ENCODE data around the gene PLEKHO2. TPM values are rescaled to one million over a fixed set of nuclear protein-coding genes. Genes with fewer than 3 reads are reported as not detected.

Gene PLEKHO2
- total RNA-seq, 2 experiments from 2014 or later, result 15.3 to 15.6 TPM

DNA sequence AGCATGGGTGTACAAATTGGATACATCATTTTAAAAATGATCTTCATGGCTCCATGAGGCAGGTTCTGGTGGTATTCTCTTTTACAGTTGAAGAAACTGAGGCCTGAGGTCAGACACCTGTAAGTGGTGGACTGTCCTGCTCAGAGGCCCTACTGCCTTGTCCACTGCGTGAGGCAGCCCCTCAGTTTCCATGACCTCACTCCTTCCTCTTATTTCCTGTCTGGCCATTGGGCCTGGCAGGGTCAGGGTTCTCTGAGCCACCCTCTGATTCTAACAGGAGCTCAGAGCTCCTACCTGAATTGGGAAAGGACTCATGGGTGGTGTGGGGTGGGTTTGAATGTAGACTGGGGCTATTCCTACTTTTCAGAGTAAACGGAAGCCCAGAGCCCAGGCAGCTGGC is 17.5 kb downstream of the PLEKHO2 start:
- peaks cover 37% of the 10 kb centered on the region for H3K4me1 Mint-ChIP-seq (ENCODE audit: low read depth)
- H3K36me3 Mint-ChIP-seq, result peaks cover 29% of the 10 kb centered on the region
- intact Hi-C loops (cut with micrococcal nuclease), result no loop called here
- ChIA-PET CTCF (no interaction called here), POLR2A (no interaction called here)
- no peak for DNase-seq
- no peak overlapping the region for H3K4me3 Mint-ChIP-seq
- H3K27me3 Mint-ChIP-seq, result no peaks in the 10 kb centered on the region
- H3K27ac Mint-ChIP-seq, result no peak overlapping the region
- H3K9me3 Mint-ChIP-seq, result no peaks in the 10 kb centered on the region

DNA sequence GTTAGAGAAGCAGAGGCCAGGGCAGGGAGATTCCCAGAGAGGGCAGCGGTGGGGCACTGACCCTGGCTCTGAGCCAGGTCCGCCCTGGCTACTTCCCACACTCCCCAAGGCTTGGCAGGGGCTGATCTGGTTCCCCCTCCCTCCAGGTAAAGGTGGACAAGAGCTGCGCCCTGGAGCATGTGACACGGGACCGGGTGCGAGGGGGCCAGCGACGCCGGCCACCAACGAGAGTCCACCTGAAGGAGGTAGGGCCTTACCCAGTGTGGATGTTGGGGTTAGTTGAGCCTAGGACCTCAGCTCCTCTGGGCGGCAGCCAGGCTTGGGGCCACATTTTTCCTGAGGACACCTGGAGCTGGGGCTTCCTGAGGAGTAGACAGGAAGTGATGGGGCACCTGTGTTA is 19.6 kb downstream of the PLEKHO2 start:
- H3K36me3 Mint-ChIP-seq, result peaks cover 16% of the 10 kb centered on the region
- intact Hi-C loops (cut with micrococcal nuclease), result no loop called here
- no peaks in the 10 kb centered on the region for H3K27me3 Mint-ChIP-seq
- H3K4me3 Mint-ChIP-seq, result no peak overlapping the region
- POLR2A ChIA-PET, result no interaction called here
- peaks cover 22% of the 10 kb centered on the region for H3K4me1 Mint-ChIP-seq (ENCODE audit: low read depth)
- no peaks in the 10 kb centered on the region for H3K9me3 Mint-ChIP-seq
- no peak overlapping the region for H3K27ac Mint-ChIP-seq
- no peak for DNase-seq
- CTCF ChIA-PET, result interaction anchor here (0.8 to 2.2 kb wide), 3 partner anchors 26 to 50 kb away, joined by 3 to 5 read pairs (median 3); no protein-coding TSS in a partner anchor

DNA sequence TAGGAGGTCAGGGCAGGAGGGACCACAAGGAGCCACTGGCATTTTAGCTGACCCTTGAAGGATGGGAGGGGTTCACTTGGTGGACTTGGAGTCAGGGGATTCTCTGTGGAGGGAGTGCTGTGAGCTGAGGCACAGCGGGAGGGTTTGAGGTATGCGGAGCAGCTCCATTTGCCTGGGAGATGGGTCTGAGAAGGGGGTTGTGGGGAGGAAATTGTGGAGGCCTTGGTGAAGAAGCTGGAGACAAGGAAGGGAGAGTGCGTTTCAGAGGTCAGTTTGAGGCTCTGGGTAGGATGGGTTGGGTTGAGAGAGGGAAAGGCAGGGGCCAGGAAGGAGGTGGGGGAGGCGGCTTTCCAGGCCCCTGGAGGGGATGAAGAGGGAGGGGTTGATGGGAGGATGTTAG is 20.2 kb downstream of the PLEKHO2 start:
- Mint-ChIP-seq H3K9me3 (no peaks in the 10 kb centered on the region), H3K36me3 (peaks cover 15% of the 10 kb centered on the region), H3K4me3 (no peak overlapping the region), H3K27me3 (no peaks in the 10 kb centered on the region), H3K27ac (no peak overlapping the region), H3K4me1 (ENCODE audit: low read depth) (peaks cover 18% of the 10 kb centered on the region)
- CTCF ChIA-PET, result interaction anchor here (0.8 to 2.2 kb wide), 3 partner anchors 27 to 51 kb away, joined by 3 to 5 read pairs (median 3); no protein-coding TSS in a partner anchor
- POLR2A ChIA-PET, result no interaction called here
- intact Hi-C loops (cut with micrococcal nuclease), result no loop called here
- DNase-seq, result no peak

DNA sequence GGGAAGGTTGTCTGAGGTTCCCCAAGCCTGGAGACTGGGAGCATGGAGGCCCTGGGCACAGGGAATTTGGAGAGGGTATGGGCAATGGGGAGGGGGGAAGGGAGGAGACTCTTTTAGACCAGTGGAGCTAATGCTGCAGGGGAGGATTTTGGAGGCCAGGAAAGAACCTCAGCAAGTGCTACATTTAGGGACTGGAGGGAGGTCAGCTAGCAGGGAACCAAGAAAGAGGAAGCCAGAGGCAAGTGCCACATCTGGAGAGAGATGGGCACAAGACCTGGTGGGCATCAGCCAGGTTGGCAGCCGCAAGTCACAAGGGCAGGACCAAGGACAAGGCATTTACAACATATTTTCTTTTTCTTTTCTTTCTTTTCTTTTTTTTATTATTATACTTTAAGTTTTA is 20.7 kb downstream of the PLEKHO2 start:
- no peaks in the 10 kb centered on the region for H3K27me3 Mint-ChIP-seq
- intact Hi-C loops (cut with micrococcal nuclease), result no loop called here
- ChIA-PET CTCF (interaction anchor here (0.5 to 2.2 kb wide), 2 partner anchors 27 to 95 kb away, joined by 3 to 5 read pairs; no protein-coding TSS in a partner anchor), POLR2A (no interaction called here)
- peaks cover 15% of the 10 kb centered on the region for H3K36me3 Mint-ChIP-seq
- H3K9me3 Mint-ChIP-seq, result no peaks in the 10 kb centered on the region
- no peak for DNase-seq
- peaks cover 13% of the 10 kb centered on the region for H3K4me1 Mint-ChIP-seq (ENCODE audit: low read depth)
- H3K4me3 Mint-ChIP-seq, result no peak overlapping the region
- H3K27ac Mint-ChIP-seq, result no peak overlapping the region

DNA sequence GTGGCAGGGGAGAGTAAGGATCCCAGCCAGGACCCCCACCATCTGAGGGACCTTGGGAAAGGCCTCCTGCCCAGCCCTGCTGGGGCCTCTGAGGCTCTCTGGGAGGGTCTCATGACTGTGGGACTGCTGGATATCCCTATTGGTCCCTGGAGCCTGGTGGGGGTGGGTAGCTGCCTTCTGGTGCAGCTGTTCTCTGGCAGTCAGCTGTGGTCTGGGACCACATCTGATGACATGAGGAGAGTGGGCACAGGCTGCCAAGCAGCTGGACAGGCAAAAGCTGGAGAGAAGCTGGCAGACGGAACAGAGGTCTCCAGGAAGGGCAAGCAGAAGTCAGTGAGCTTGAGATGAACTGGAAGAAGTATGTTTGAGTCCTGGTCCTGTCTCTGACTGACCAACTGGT is 22.4 kb downstream of the PLEKHO2 start:
- no peak overlapping the region for H3K4me3 Mint-ChIP-seq
- H3K27me3 Mint-ChIP-seq, result no peaks in the 10 kb centered on the region
- H3K4me1 Mint-ChIP-seq (ENCODE audit: low read depth), result no peaks in the 10 kb centered on the region
- intact Hi-C loops (cut with micrococcal nuclease), result no loop called here
- ChIA-PET CTCF (interaction anchor here (0.8 kb wide), 1 partner anchor 41 kb away, joined by 4 read pairs; no protein-coding TSS in a partner anchor), POLR2A (interaction anchor here (1.2 kb wide), 1 partner anchor 19 kb away, joined by 3 read pairs; no protein-coding TSS in a partner anchor)
- no peak for DNase-seq
- H3K27ac Mint-ChIP-seq, result no peak overlapping the region
- H3K36me3 Mint-ChIP-seq, result peaks cover 12% of the 10 kb centered on the region
- no peaks in the 10 kb centered on the region for H3K9me3 Mint-ChIP-seq

DNA sequence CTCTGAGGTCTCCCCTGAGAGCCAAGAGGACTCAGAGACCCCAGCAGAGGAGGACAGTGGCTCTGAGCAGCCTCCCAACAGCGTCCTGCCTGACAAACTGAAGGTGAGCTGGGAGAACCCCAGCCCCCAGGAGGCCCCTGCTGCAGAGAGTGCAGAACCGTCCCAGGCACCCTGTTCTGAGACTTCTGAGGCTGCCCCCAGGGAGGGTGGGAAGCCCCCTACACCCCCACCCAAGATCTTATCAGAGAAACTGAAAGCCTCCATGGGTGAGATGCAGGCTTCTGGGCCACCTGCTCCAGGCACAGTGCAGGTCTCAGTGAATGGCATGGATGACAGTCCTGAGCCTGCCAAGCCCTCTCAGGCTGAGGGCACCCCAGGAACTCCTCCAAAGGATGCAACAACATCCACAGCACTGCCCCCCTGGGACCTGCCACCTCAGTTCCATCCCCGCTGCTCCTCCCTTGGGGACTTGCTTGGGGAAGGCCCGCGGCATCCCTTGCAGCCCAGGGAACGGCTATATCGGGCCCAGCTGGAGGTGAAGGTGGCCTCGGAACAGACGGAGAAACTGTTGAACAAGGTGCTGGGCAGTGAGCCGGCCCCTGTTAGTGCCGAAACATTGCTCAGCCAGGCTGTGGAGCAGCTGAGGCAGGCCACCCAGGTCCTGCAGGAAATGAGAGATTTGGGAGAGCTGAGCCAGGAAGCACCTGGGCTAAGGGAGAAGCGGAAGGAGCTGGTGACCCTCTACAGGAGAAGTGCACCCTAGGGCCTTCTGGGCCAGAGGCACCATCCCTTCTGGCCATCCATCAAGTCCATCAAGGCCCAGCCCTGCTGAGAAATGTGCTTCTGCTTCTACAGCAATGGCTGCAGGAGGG is 23.6 kb downstream of the PLEKHO2 start:
- no peak for DNase-seq
- ChIA-PET POLR2A (interaction anchor here (1.0 to 1.2 kb wide), 2 partner anchors 8 to 18 kb away, joined by 3 read pairs; no protein-coding TSS in a partner anchor), CTCF (interaction anchor here (0.7 to 1.6 kb wide), 2 partner anchors 17 to 56 kb away, joined by 3 read pairs; no protein-coding TSS in a partner anchor)
- Mint-ChIP-seq H3K27ac (no peak overlapping the region), H3K36me3 (peaks cover 18% of the 10 kb centered on the region), H3K27me3 (no peaks in the 10 kb centered on the region), H3K4me1 (ENCODE audit: low read depth) (peaks cover 6% of the 10 kb centered on the region), H3K9me3 (no peaks in the 10 kb centered on the region), H3K4me3 (no peak overlapping the region)
- intact Hi-C loops (cut with micrococcal nuclease), result no loop called here

DNA sequence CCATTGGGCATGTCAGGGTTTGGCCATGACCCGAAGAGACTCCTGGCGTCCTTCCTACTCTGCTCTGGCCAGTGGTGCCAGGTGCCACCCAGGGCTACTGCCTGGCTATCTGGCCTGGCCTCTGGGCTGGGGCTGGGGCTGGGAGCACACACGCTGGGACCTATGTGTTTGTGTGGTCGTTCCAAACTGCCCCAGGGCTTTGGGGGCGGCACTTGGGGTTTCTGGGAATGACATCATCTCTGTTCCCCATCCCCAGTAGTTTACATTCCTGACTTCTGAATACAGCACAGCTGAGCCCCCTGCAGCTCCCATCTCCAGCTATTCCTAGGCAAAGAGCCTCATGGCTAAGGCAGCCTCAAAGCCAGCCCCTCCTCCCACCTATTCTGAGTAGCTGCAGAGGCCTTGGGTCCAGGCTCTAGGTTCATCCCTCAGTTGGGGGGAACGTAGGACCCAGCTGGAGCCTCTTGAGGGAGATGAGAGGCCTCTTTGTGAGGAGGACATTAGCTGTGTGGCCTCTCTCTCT is 24.3 kb downstream of the PLEKHO2 start:
- Mint-ChIP-seq H3K4me3 (no peak overlapping the region), H3K27ac (no peak overlapping the region), H3K36me3 (peaks cover 18% of the 10 kb centered on the region), H3K27me3 (no peaks in the 10 kb centered on the region), H3K9me3 (no peaks in the 10 kb centered on the region), H3K4me1 (ENCODE audit: low read depth) (peaks cover 6% of the 10 kb centered on the region)
- ChIA-PET POLR2A (interaction anchor here (1.0 kb wide), 1 partner anchor 9 kb away, joined by 3 read pairs; no protein-coding TSS in a partner anchor), CTCF (interaction anchor here (1.6 kb wide), 1 partner anchor 17 kb away, joined by 3 read pairs; no protein-coding TSS in a partner anchor)
- intact Hi-C loops (cut with micrococcal nuclease), result no loop called here
- no peak for DNase-seq

DNA sequence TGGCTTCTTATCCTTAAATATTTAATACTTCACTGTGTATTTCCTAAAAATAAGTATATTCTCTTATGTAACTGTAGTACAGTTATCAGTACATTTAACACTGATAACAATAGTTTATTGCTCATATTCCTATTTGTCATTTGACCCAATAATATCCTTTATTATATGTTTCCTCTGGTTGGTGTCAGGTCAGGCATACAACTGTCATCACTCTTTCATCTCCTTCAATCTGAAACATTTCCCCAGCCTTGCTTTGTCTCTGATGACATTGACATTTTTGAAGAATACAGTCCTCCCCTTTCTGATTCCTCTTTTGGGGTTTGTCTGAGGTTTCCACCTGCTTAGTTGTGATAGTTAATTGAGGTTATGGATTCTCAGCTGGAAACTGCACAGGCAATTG is 27.8 kb downstream of the PLEKHO2 start:
- Mint-ChIP-seq H3K9me3 (no peaks in the 10 kb centered on the region), H3K27ac (peak overlapping the region; percentile 54), H3K27me3 (no peaks in the 10 kb centered on the region), H3K4me1 (ENCODE audit: low read depth) (peaks cover 13% of the 10 kb centered on the region), H3K4me3 (no peak overlapping the region), H3K36me3 (peaks cover 6% of the 10 kb centered on the region)
- intact Hi-C loops (cut with micrococcal nuclease), result no loop called here
- ChIA-PET POLR2A (no interaction called here), CTCF (no interaction called here)
- no peak for DNase-seq

DNA sequence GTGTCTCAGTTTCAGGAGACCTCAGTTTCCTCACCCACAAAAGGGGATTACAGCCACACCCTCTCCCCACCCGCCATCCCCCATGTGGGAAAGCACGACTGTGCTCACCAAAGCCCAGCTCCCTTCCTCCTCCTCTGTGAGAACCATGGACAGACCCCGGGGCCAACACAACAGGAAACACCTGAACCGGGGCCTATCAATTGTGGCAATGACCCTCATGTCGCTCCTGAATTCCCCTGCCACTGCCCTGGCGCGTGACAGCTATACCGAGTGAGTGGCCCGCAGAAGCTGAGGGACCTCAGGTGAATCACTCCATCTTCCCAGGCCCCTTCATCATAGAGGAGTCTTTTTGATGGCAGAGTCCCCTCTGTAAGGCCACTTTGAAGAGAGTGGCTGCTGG is 28.6 kb downstream of the PLEKHO2 start:
- H3K4me1 Mint-ChIP-seq (ENCODE audit: low read depth), result peaks cover 16% of the 10 kb centered on the region
- no peak for DNase-seq
- CTCF ChIA-PET, result no interaction called here
- POLR2A ChIA-PET, result no interaction called here
- H3K27me3 Mint-ChIP-seq, result no peaks in the 10 kb centered on the region
- H3K4me3 Mint-ChIP-seq, result no peak overlapping the region
- intact Hi-C loops (cut with micrococcal nuclease), result no loop called here
- peaks cover 6% of the 10 kb centered on the region for H3K36me3 Mint-ChIP-seq
- H3K27ac Mint-ChIP-seq, result no peak overlapping the region
- H3K9me3 Mint-ChIP-seq, result no peaks in the 10 kb centered on the region

DNA sequence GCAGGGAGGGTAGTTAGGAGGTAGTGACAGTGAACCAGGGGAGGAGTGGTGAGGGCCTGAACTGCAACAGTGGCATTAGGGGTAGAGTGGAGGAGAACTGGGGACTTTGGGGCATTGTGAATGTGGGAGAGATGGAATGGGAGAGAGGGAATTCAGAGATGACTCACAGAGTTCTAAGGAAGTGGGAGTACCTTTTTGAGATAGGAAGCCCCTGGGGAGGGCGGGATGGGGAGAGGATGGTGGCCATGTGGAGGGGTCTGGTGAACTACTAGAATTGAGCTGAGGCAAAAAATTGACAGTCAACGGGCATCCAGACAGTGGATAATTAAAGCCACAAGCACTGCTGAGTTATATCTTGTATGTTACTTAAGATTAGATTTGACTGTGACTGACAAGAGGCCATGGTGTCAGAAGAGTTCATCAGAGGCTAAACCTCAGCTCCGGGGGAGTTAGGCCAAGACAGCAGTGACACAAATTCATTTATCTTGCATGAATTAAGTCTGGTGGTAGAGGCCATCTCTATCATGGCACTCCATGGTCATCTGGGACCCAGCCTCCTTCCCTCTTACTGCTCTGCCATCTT is 34.0 kb downstream of the PLEKHO2 start:
- Mint-ChIP-seq H3K27ac (no peak overlapping the region), H3K4me1 (ENCODE audit: low read depth) (peaks cover 27% of the 10 kb centered on the region), H3K4me3 (no peak overlapping the region), H3K9me3 (no peaks in the 10 kb centered on the region), H3K27me3 (no peaks in the 10 kb centered on the region), H3K36me3 (no peaks in the 10 kb centered on the region)
- intact Hi-C loops (cut with micrococcal nuclease), result loop anchor here (2.0 kb wide), 1 partner anchor 17 kb away; no protein-coding TSS in a partner anchor
- POLR2A ChIA-PET, result interaction anchor here (2.0 kb wide), 1 partner anchor 18 kb away, joined by 9 read pairs; no protein-coding TSS in a partner anchor
- DNase-seq, result peak; percentile 20
- CTCF ChIA-PET, result no interaction called here

DNA sequence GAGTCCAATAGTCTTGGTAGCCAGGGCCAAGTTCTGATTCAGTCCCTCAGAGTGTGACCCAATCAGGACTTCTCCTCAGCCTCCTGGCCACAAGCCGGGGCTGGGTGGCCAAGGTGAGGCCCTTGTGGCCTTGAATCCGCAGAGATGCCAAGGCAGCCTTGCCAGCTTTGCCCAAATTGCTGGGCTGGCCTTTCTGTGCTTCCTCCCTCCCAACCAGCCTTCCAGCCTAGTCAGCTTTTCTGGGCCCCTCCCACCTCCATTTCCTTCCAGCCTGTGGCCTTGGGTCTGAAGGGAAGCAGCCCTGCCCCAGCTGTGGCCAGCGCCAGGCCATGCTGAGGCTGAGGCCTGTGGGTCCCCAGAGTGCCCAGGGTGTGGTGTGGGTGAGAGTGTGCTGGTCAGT is 35.7 kb downstream of the PLEKHO2 start:
- H3K9me3 Mint-ChIP-seq, result no peaks in the 10 kb centered on the region
- H3K36me3 Mint-ChIP-seq, result no peaks in the 10 kb centered on the region
- peaks cover 33% of the 10 kb centered on the region for H3K4me1 Mint-ChIP-seq (ENCODE audit: low read depth)
- no peak overlapping the region for H3K4me3 Mint-ChIP-seq
- intact Hi-C loops (cut with micrococcal nuclease), result loop anchor here (2.0 kb wide), 1 partner anchor 15 kb away; no protein-coding TSS in a partner anchor
- DNase-seq, result peak; percentile 43
- POLR2A ChIA-PET, result no interaction called here
- H3K27me3 Mint-ChIP-seq, result no peaks in the 10 kb centered on the region
- no peak overlapping the region for H3K27ac Mint-ChIP-seq
- CTCF ChIA-PET, result interaction anchor here (0.8 kb wide), 1 partner anchor 28 kb away, joined by 4 read pairs; no protein-coding TSS in a partner anchor

DNA sequence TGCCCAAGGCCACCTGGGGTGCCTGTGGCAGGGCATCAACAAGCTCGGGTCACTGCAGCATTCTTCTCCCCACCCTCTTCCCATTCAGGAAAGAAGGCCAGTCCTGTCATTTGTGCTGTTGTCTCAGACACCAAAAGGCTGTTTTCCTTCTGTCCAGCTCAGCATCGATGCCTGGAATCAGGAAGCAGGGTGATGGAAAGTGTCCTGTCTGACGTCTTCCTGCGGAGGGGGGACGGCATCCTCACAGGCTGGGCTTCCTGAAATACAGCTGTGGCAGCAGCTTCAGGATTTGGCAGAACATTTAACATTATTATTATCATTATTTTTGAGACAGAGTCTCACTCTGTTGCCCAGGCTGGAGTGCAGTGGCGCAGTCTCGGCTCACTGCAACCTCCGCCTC is 37.0 kb downstream of the PLEKHO2 start:
- CTCF ChIA-PET, result interaction anchor here (1.1 kb wide), 1 partner anchor 16 kb away, joined by 4 read pairs; no protein-coding TSS in a partner anchor
- intact Hi-C loops (cut with micrococcal nuclease), result no loop called here
- POLR2A ChIA-PET, result interaction anchor here (0.7 kb wide), 1 partner anchor 15 kb away, joined by 4 read pairs; no protein-coding TSS in a partner anchor
- Mint-ChIP-seq H3K27ac (no peak overlapping the region), H3K36me3 (no peaks in the 10 kb centered on the region), H3K27me3 (no peaks in the 10 kb centered on the region), H3K9me3 (no peaks in the 10 kb centered on the region), H3K4me1 (ENCODE audit: low read depth) (peaks cover 41% of the 10 kb centered on the region), H3K4me3 (no peak overlapping the region)
- no peak for DNase-seq

All from activated CD4-positive, alpha-beta memory T cell treated with anti-CD3 and anti-CD28 coated beads for 36 hours (primary cell).